Brain microvascular endothelial cell (primary cell): ENCODE results near the gene TBC1D3I.
"Not testable (repeated sequence)": the region's sequence is repeated elsewhere in the genome, so short reads cannot be mapped to it uniquely, and the experiment has no call there.

Source experiments
- DNase-seq: peaks from one replicate; pipeline ENCODE4 v3.0.0-alpha.2; 2020
- H3K27ac ChIP-seq: fragments of 250-450 bp; sonication (Bioruptor Pico); 2 replicates; pipeline ENCODE4 v1.5.1; 2020; ENCODE audit warnings: mild to moderate bottlenecking, moderate library complexity
- H3K27me3 ChIP-seq: fragments of 250-450 bp; sonication (Bioruptor Pico); replicated peaks from 2 replicates; pipeline ENCODE4 v1.5.1; 2020; ENCODE audit warnings: mild to moderate bottlenecking
- H3K36me3 ChIP-seq: fragments of 250-450 bp; sonication (Bioruptor Pico); replicated peaks from 2 replicates; pipeline ENCODE4 v1.5.1; 2020; ENCODE audit warnings: mild to moderate bottlenecking
- H3K4me3 ChIP-seq: 2 replicates; pipeline ENCODE4 v1.5.1; 2011; ENCODE audit warnings: low read depth, mild to moderate bottlenecking, control low read depth, low read length, moderate library complexity
- CTCF ChIP-seq: IDR thresholded peaks from 2 replicates; pipeline ENCODE4 v1.5.1; 2011; ENCODE audit warnings: low read depth, mild to moderate bottlenecking, moderate library complexity, low read length, control low read depth, inconsistent platforms; ENCODE audit errors: missing control alignments
- in situ Hi-C: cut with HindIII; loops from 2 replicates; pipeline ENCODE4 v1.10.0; 2017; ENCODE audit warnings: low sequenced_read_pairs, low pct_ligation_motif_present

TBC1D3I gene

GRCh38 chr17:36214918-36215317, 49.5 kb downstream of the TBC1D3I start:
- Histone ChIP-seq H3K4me3 (no peak overlapping the region), H3K27ac (no peak overlapping the region), H3K36me3 (no peaks in the 10 kb centered on the region), H3K27me3 (no peaks in the 10 kb centered on the region)
- no peak for TF ChIP-seq CTCF
- in situ Hi-C loops = no loop called here
- no peak for DNase-seq

GRCh38 chr17:36213695-36214094, 50.7 kb downstream of the TBC1D3I start:
- in situ Hi-C loops = no loop called here
- no peak for TF ChIP-seq CTCF
- no peak overlapping the region for H3K27ac ChIP-seq
- DNase-seq = no peak
- H3K36me3 ChIP-seq = no peaks in the 10 kb centered on the region
- H3K4me3 ChIP-seq = no peak overlapping the region
- H3K27me3 ChIP-seq = no peaks in the 10 kb centered on the region

DNA sequence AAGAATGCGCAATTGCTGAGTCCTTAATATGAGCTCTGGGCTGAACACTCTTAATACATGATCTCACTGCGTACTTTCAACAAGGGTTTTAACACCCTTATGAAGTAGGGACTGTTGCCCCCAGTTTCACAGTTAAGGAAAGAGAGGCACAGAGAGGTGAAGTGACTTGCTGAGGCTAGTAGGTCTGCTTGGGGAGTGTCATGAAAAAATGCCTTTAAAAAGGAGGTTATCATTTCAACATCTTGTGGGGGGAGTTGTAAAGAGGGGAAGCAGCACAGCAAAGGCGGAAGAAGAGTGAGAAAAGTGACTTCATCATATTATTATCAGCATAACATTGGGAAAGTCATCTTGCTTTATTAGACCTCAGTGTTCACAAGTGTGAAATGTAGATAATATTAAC, 51.4 kb downstream of the TBC1D3I start:
- in situ Hi-C loops = no loop called here
- Histone ChIP-seq H3K36me3 (no peaks in the 10 kb centered on the region), H3K4me3 (no peak overlapping the region), H3K27me3 (no peaks in the 10 kb centered on the region), H3K27ac (no peak overlapping the region)
- DNase-seq = no peak
- TF ChIP-seq CTCF = no peak

DNA sequence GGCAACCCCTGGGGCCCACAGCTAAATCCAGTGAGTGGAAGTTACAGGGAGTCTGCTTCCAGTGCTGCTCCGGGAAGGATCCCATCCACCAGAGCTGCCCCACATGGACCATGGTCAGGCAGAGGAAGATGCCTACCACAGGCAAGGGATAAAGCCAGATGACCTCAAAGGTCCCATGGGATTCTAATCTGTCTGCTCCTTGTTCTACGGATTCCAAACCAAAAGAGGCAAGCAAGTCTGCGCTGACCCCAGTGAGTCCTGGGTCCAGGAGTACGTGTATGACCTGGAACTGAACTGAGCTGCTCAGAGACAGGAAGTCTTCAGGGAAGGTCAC, 52.1 kb downstream of the TBC1D3I start:
- H3K27me3 ChIP-seq = no peaks in the 10 kb centered on the region
- H3K27ac ChIP-seq = no peak overlapping the region
- no peak overlapping the region for H3K4me3 ChIP-seq
- no peak for DNase-seq
- in situ Hi-C loops = no loop called here
- no peak for TF ChIP-seq CTCF
- H3K36me3 ChIP-seq = no peaks in the 10 kb centered on the region

DNA sequence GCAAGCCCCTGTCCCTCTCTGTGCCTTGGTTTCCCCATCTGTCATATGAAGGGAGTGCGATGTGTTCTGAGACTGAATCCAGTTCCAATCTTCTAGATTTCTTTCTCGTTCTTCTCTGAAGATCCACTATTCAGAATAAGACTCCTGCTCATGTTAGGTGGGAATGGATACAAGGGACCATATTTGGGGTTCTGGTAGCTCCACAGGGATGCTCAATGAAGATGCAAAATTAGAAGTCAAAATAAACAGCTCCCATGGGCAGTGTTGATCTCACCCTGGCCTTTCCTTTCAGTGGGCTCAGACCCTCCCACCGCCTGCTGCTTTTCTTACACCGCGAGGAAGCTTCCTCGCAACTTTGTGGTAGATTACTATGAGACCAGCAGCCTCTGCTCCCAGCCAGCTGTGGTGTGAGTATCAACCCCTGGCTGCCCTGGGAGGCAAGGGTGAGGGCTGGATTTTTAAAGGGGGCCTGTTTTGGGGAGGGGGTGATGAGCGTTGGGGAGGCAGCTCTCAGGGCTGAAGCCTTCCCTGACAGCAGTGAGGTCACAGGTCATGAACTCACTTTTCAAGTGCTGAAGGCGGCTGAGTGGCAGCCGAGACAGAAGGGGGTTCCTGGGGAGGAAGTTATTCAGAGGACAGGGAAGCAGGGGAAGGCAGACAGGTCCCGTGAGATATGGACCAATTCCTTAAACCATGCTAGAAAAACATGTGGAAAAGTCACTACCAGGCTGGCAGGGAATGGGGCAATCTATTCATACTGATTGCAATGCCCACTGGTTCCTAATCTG, 52.7 kb downstream of the TBC1D3I start:
- H3K27me3 ChIP-seq = not testable (repeated sequence)

GRCh38 chr17:36210439-36211211, 53.7 kb downstream of the TBC1D3I start, which contains the start of gene CCL4L2:
TSS of gene CCL4L2 (plus strand) at chr17:36211063.
- DNase-seq, H3K27ac ChIP-seq, H3K27me3 ChIP-seq, H3K36me3 ChIP-seq, in situ Hi-C loops, H3K4me3 ChIP-seq: not testable (repeated sequence)

More for the DNA sequence above, 52.7 kb downstream of the TBC1D3I start:
- DNase-seq, H3K27ac ChIP-seq, H3K4me3 ChIP-seq, in situ Hi-C loops, H3K36me3 ChIP-seq: not testable (repeated sequence)
